GM21526 (cell line): Measurements from ENCODE around the gene PFDN5.

Experiments used
- ATAC-seq: cut with Tn5 transposase; IDR thresholded peaks from one replicate; pipeline ENCODE4 v1.9.1; 2021; ENCODE audit warnings: moderate library complexity; ENCODE audit not compliant: unreplicated experiment, low FRiP score

PFDN5 gene

DNA sequence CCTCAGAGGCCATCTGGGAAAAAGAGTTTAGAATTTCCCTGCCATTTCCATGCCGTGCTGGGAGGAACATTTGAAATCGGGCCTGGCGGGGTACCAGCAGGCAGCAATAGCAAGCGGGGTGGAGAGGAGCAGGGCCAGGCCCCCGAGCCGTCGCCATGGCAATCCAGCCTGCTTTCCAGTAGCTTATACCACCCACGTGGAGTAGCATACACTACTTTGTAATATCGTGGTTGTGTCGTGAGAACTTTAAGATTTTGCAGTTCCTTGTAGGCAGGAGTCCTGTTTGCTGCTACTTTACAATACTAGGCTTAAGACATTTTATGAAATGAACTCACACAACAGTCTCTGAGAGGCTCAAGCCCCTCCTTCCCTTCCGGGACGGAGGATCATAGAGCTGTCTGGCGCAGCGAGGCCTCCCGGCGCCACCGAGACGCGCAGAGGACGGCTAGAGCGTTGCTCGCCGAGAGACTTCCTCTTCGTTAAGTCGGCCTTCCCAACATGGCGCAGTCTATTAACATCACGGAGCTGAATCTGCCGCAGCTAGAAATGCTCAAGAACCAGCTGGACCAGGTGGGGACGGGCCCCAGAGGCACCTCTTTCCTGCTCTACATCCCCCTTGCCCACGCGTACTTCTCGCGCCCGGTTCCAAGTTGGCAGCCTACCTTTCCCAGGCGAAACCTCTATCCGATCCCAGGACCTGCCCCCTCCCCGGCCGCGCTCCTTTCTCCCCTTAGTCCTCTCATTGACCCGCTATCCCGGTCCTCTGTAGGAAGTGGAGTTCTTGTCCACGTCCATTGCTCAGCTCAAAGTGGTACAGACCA is at the start of gene PFDN5:
Gene PFDN5 (plus strand): TSS at position 473 of the 821 bp plus-strand sequence. CDS start 26 bp downstream, at position 499.
- ATAC-seq: peak; percentile 74

DNA sequence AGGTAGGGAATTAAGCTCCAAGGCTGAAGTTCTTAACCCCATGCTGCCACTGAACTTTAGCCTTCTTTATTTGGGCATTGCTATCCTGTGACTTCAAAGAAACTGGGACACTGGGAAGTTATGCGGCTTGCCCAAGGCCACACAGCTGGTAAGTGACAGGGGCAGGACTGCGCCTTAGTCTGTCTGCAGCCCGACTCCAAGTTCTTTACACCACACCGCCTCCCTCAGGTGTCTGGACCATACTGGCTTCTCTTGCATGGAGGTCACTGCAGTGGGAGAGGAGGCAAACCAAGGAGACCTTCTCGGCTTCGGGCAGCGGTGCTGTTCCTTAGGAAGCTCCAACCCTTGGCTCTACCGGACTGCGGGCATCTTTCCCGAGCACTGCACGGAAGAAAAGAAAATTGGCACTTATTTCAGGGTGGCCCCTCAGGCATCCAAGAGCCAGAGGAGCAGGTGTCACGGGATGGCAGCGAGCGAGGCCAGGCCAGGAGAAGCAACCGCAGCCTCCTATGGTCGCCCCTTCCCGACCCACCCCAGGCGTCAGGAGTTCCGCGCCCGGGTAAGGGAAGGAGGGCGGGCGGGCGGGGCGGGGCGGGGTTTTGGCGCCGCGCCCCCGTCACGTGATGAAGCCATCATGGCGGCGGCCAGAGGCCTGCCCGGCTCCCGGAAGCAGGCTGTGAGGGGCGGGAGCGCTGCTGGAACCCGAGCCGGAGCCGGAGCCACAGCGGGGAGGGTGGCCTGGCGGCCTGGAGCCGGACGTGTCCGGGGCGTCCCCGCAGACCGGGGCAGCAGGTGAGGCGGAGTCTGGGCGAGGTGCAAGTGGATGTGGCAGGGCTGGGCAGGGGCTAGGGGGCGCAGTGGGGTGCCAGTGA is 43.6 kb upstream of the PFDN5 start:
- peak; percentile 63 for ATAC-seq

DNA sequence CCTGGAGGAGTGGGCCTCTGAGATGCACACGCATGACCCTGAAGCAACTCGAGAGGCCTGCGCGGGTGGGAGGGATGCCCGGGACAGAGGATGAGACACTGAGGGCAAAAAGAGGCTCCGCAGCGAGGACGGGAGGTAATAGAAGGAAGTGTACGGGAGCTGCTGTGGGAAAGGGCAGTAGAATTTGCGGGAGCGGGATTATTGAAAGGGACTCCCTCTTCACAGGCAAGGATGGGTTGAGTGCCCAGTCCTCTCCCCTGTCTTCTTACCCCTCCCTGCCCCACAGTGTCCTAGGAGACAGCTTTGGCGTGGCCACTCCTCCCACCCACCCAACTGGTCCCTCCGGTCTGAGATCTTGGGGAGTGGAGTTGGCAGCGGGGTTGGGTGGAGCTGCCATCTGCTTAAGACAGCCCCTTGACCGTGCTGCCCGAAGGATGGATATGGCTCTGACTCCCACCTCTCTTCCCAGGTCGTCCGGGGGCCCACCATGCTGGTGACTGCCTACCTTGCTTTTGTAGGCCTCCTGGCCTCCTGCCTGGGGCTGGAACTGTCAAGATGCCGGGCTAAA is 42.9 kb upstream of the PFDN5 start:
- ATAC-seq: no peak

DNA sequence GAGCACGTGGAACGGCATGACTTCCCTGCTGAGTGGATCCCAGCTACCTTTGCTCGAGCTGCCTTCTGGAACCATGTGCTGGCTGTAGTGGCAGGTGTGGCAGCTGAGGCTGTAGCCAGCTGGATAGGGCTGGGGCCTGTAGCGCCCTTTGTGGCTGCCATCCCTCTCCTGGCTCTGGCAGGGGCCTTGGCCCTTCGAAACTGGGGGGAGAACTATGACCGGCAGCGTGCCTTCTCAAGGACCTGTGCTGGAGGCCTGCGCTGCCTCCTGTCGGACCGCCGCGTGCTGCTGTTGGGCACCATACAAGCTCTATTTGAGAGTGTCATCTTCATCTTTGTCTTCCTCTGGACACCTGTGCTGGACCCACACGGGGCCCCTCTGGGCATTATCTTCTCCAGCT is 42.0 kb upstream of the PFDN5 start:
- ATAC-seq: no peak

DNA sequence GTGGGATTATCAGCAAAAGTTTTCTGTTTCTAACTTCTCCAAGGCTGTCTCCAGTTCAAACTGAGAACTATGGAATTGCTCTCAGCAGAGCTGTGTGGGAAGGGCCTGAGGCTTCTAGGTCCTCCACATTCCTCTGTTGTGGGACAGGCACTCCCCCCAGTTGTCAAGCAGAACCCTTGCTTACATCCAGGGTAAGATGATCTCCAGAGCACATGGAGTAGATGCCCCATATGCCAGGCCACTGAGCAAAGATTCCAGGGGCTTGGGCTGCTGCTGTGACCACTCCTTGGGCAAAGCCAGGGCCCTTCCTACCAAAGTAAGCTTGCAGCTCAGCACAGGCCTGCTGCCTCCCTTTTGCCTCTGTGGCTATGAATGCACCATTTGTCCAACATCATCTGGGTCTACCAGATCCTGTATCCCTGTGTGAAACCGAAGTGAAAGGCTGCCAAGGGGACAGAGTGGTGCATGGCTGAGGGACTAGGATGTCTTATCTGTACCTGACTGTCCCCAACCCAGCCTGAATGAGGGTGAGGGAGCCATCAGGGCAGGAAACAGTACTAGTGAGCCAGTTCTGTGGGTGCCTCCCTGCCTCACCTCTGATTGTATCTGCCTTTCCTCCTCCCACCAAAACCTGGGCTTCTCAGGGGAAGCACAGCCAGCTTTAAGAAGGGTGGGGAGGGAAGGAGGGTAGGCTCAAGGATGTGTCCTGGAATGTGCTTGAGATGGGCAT is 40.4 kb upstream of the PFDN5 start:
- ATAC-seq: no peak

DNA sequence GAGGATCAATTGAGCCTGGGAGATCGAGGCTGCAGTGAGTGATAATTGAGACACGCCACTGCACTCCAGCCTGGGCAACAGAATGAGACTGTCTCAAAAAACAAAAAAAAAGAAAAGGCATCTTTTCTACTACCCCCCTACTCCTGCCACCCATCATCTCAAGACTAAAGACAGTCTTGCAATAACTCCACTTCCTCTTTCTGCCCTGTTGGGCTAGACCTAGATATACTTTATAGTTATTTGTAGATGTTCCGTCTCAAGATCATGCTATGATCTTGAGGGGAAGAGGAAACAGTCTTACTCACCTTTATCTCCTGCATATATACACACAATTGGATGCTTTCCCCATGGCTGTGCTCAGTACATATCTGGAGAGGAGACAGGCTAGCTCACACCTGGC is 39.3 kb upstream of the PFDN5 start:
- ATAC-seq: no peak

DNA sequence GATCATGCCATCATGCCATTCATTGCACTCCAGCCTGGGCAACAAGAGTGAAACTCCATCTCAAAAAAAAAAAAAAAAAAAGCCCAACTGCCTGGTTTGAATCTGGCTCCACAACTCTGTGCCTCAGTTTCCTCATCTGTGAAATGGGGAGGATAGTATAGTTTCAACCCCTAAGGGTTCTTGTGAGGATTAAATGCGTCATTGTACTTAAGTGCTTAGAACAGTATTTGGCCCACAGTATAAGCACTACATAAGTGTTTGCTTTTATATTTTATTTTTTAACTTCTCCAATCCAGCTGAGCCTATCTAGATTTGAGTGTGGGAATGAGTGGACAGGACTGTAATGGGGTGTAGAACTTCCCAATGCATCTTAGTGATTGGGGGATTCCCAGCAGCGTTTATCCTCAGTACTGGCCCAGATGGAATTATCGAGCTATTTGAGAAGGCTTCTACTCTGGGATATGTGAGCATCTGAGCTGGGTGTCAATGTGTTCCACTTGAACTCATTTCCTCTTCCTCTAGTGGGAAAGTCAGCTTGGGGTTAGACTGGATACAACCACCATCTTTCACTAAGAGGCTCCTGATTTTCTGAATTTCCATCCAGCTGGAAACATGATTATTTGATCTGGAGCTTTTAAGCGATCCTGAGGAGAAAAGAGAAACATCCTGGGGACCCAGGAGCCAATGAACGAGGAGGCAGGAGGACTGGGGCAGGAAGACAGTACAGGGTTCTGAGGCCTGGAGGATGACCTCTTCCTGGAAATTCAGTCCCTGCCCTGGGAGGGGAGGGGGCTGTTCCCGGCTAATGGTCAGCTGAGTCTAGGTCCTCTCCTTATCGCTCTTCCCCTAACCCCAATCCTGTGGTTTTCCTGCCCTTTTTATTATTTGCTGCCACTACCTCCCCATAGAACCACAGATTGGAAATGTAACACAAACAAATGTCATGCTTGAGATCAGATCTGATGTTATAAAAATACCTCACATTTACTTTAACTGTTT is 36.5 kb upstream of the PFDN5 start:
- ATAC-seq: no peak

DNA sequence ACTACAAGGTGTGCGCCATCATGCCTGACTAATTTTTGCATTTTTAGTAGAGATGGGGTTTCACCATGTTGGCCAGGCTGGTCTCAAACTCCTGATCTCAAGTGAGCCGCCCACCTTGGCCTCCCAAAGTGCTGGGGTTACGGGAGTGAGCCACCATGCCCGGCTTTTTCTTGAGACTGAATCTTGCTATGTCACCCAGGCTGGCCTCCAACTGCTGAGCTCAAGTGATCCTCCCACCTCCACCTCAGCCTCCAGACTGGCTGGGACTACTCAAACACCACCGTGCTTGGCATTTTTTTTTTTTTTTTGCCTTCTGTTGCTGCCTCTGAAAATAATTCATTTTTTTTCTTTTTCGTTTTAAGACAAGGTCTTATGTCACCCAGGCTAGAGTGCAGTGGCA is 35.5 kb upstream of the PFDN5 start:
- ATAC-seq: no peak

DNA sequence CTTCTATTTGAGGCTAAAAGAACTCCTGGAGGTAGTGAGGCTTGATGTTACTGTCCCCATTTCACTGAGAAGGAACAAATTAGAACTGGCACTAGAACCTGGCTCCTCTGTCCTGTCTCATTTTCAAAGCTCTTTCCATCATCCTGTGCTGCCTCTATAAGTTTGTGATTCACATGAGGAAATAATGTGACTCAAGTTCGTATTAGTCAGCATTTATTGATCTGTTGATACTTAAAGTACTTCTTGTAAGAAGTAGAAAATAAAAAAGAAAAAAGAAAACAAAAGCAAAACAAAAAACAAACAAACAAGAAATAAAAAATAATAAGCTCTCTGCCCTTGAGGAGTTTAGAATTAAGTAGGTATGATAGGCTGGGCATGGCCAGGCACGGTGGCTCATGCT is 29.6 kb upstream of the PFDN5 start:
- no peak for ATAC-seq

DNA sequence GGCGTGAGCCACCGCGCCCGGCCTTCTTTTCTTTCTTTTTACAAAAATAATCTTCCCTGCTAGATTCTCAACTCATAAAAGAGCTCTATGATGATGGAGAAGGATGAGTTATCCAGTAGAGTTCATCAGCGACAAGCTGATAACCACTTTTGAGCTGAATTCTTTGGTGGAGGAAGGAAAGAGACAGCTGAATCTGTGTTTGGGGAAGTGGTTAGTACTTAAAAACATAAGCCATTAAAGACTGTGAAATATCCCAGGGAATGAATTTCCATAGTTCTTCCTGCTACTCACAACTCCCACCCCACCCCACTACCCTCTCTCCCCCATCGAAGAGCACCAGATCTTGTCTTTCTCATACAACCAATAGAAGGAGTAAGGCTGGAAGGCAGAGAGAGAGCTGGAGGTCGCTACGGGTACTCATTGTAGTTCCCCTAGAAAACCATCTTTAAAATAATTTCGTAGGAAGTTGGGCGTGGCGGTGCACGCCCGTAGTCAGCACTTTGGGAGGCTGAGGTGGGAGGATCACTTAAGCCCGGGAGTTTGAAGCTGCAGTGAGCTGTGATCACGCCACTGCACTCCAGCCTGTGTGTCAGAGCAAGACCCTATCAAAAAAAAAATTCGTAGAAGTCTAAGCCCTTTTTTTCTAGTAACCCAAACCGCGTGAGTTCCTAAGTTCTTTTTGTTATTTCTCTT is 27.9 kb upstream of the PFDN5 start:
- ATAC-seq: peak; percentile 12

DNA sequence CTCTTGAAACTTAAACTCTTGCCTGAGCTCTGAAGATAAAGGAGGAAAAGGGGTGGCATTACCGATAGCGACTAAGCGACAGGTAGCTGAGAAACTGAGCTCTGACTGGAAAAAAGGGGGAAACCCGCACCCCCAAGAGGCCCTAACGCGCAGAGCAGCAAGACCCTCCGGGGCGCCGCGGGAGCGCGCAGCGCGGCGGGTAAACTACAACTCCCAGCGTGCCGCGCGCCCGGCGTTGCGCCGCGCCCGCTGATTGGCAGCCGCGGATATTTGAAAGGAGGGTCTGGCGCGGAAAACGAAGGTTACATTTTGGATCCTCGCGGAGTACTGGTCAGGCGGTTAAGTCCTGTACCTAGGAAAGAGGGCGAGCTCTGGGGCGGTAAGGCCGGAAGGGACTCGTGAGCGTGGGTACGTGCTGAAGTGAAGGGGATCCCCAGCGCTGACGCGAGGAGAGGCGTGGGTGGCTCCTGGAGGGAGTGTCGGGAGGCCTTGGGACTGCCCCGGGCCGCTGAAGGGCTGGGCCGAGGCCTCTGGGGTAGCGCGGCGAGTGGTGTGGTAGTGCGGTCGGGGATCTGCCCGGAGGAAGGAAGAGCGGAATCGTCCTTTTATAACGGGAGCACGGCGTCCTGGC is 27.2 kb upstream of the PFDN5 start, which contains the start of gene ESPL1:
Gene ESPL1 (plus strand): TSS at position 301 of the 631 bp plus-strand sequence. CDS start 468 bp downstream, outside the sequence.
- ATAC-seq: peak; percentile 74

DNA sequence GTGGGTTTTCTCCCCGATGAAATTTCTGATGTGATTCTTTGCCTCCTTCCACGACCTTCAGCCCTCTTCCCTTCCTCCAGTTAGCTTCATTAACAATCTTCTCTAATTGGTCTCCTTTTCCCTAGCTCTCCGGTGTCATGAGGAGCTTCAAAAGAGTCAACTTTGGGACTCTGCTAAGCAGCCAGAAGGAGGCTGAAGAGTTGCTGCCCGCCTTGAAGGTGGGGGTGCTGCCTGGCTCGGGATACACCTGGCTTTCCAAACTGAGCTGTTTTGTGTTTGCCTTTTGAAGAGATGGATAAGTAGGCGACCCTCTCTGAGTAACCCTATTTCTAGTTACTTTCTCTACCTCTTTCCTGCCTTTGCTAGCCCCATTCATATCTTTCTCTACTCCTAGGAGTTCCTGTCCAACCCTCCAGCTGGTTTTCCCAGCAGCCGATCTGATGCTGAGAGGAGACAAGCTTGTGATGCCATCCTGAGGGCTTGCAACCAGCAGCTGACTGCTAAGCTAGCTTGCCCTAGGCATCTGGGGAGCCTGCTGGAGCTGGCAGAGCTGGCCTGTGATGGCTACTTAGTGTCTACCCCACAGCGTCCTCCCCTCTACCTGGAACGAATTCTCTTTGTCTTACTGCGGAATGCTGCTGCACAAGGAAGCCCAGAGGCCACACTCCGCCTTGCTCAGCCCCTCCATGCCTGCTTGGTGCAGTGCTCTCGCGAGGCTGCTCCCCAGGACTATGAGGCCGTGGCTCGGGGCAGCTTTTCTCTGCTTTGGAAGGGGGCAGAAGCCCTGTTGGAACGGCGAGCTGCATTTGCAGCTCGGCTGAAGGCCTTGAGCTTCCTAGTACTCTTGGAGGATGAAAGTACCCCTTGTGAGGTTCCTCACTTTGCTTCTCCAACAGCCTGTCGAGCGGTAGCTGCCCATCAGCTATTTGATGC is 26.4 kb upstream of the PFDN5 start:
- ATAC-seq: no peak

DNA sequence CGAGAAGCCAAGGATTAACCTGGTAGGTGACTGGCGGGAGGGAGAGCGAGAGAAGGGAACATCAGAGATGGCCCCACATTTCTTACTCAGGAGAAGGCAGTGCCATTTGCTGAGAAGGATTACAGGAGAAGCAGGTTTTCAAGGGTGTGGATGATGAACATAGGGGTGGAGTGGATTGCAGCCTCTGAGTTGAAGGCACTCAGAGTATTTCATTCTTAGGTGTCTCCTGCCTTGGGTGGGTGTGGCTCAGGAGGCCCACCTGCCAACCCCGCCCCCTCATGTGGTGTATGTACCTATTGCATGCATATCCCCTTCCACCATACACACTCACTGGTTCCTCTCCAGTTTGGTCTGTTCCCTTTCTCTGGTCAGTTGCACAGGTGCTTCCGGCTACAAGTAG is 20.9 kb upstream of the PFDN5 start:
- ATAC-seq: no peak

DNA sequence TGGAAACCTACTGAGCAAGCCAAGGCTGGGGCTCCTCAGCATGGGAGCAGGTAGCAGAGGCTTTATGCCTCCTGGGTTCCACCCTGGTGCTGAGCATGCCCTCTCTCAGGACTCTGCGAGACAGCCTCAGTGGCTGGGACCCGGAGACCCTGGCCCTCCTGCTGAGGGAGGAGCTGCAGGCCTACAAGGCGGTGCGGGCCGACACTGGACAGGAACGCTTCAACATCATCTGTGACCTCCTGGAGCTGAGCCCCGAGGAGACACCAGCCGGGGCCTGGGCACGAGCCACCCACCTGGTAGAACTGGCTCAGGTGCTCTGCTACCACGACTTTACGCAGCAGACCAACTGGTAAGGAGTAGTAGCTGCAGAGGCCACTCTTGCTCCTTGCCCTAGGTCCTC is 18.8 kb upstream of the PFDN5 start:
- no peak for ATAC-seq

DNA sequence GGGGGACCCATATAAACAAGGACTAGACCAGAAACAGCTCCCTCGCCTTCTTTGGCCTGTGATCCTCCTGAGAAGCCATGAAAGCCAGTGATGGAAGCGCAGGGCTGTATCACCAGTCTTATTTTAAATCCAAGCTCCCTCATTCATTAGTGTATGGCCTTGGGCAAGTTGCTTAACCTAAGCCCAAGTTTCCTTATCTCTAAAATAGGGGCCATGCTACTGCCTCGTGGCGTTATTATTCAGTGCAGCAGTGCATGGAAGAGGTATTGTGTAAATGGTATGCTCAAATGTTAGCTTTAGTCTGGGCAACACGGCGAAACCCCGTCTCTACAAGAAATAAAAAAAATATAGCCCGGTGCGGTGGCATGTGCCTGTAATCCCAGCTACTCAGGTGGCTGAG is 17.4 kb upstream of the PFDN5 start:
- ATAC-seq: no peak

DNA sequence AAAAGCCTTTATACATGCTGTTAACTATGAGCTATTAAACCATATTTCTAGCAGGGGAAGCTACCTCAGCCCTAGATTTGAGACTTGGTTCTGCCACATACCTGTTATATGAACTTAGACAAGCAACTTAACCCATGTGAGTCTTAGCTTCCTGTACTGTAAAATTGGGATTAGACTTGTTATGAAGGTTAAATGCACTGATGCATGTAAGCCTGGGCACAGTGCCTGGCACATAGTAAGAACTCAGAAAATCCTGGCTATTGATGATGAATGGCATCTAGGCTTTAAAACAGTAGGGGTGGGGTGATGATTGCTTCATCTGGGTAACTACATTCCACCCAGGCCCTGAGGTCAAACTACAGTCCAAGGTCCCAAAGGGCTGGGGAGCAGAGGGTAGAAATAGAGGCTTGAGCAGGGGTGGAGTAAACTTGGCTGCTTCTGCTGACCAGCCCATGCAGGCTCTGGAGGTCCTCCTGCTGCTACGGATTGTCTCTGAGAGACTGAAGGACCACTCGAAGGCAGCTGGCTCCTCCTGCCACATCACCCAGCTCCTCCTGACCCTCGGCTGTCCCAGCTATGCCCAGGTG is 16.0 kb upstream of the PFDN5 start:
- no peak for ATAC-seq
